ENCODE measurements around the gene CHSY3. TPM values are rescaled to one million over a fixed set of nuclear protein-coding genes. Genes with fewer than 3 reads are reported as not detected.

The CHSY3 gene
- total and polyA plus RNA-seq, 2 experiments from 2014 or later, result 1.8 to 6.7 TPM

- no peak for DNase-seq (ENCODE audit: low read depth in 1 of 2, low spot score in 1 of 2)
- Histone ChIP-seq H3K27me3 (no peaks in the 10 kb centered on the region), H3K27ac (no peak overlapping the region), H3K4me3 (no peak overlapping the region), H3K9me3 (ENCODE audit: low read depth) (no peaks in the 10 kb centered on the region), H3K36me3 (no peaks in the 10 kb centered on the region), H3K4me1 (ENCODE audit: low read depth) (peaks cover 21% of the 10 kb centered on the region)
- TF ChIP-seq, protein P1, sequence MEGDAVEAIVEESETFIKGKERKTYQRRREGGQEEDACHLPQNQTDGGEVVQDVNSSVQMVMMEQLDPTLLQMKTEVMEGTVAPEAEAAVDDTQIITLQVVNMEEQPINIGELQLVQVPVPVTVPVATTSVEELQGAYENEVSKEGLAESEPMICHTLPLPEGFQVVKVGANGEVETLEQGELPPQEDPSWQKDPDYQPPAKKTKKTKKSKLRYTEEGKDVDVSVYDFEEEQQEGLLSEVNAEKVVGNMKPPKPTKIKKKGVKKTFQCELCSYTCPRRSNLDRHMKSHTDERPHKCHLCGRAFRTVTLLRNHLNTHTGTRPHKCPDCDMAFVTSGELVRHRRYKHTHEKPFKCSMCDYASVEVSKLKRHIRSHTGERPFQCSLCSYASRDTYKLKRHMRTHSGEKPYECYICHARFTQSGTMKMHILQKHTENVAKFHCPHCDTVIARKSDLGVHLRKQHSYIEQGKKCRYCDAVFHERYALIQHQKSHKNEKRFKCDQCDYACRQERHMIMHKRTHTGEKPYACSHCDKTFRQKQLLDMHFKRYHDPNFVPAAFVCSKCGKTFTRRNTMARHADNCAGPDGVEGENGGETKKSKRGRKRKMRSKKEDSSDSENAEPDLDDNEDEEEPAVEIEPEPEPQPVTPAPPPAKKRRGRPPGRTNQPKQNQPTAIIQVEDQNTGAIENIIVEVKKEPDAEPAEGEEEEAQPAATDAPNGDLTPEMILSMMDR (IDR thresholded peaks at IDR 0.05; ENCODE audit: low read depth, low read length), result no peak
Measured at GRCh38 chr5:129977810-129978209, 73.5 kb downstream of the CHSY3 start.

DNA sequence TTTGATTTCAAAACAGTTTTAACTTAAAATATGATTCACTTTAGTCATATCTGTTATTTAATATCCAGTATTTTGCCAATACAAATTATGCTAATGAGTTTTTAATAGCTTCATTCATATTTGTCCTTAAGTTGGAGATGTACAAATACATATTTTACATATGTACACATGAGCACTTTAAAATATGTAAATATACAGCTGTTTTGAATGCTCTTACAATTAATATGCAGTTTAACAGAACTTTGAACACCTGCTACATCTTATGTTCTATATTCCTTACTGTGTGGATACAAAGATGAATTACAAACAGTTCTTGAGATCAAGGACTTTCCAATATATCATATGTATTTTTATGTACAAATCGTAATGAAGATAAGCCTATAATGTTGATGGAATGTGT is 74.0 kb downstream of the CHSY3 start:
- H3K4me3 ChIP-seq, result no peak overlapping the region
- TF ChIP-seq, protein P1 (IDR thresholded peaks at IDR 0.05; ENCODE audit: low read depth, low read length), result no peak
- H3K27ac ChIP-seq, result no peak overlapping the region
- no peaks in the 10 kb centered on the region for H3K9me3 ChIP-seq (ENCODE audit: low read depth)
- H3K36me3 ChIP-seq, result no peaks in the 10 kb centered on the region
- H3K4me1 ChIP-seq (ENCODE audit: low read depth), result peaks cover 17% of the 10 kb centered on the region
- DNase-seq (ENCODE audit: low read depth in 1 of 2, low spot score in 1 of 2), result no peak
- H3K27me3 ChIP-seq, result no peaks in the 10 kb centered on the region

- Histone ChIP-seq H3K27me3 (no peaks in the 10 kb centered on the region), H3K27ac (no peak overlapping the region), H3K4me3 (no peak overlapping the region), H3K36me3 (no peaks in the 10 kb centered on the region), H3K9me3 (ENCODE audit: low read depth) (no peaks in the 10 kb centered on the region), H3K4me1 (ENCODE audit: low read depth) (no peaks in the 10 kb centered on the region)
- TF ChIP-seq, protein P1 (IDR thresholded peaks at IDR 0.05; ENCODE audit: low read depth, low read length), result no peak
- DNase-seq (ENCODE audit: low read depth in 1 of 2, low spot score in 1 of 2), result no peak
Measured at GRCh38 chr5:129988453-129988852, 84.2 kb downstream of the CHSY3 start.

DNA sequence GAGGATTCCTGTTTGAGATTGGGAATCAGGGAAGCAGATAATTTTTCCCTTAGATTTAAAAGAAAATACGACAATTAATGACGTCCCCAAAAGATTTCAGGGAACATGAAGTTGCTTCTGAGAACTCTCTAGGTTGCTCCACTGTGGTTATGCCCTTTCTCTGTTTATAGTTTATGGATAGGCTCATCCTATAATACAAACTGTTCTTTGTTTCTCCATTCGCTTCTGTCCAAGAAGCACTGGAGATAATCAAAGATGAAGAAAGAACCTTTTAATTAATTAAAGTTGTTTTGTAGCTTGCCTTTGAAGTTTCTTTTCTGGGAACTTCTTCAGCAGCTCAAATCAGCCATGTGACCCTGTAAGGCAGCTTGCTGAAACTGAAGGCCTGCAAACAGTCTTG is 87.5 kb downstream of the CHSY3 start:
- Histone ChIP-seq H3K4me1 (ENCODE audit: low read depth) (no peaks in the 10 kb centered on the region), H3K36me3 (no peaks in the 10 kb centered on the region), H3K27ac (no peak overlapping the region), H3K4me3 (no peak overlapping the region), H3K27me3 (no peaks in the 10 kb centered on the region), H3K9me3 (ENCODE audit: low read depth) (no peaks in the 10 kb centered on the region)
- no peak for DNase-seq (ENCODE audit: low read depth in 1 of 2, low spot score in 1 of 2)
- TF ChIP-seq, protein P1 (IDR thresholded peaks at IDR 0.05; ENCODE audit: low read depth, low read length), result no peak

DNA sequence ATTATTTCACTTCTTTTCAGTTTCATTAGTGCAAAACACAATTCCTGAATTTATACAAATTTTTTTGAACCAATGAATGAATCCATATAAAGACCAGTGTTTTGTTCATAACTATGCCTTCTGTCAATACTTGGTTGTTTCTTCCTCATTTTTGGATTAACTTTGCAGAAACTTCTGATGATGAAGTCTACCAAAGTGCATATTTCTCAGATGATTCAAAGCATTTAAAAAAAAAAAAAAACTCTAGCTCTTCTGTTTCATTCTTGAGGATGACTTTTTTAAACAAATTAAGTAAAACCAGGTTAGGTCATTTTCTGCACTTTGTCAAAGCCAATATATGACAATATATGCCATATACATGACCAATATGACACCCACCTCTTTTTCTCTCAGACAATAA is 92.6 kb downstream of the CHSY3 start:
- no peak overlapping the region for H3K27ac ChIP-seq
- no peaks in the 10 kb centered on the region for H3K4me1 ChIP-seq (ENCODE audit: low read depth)
- no peaks in the 10 kb centered on the region for H3K27me3 ChIP-seq
- TF ChIP-seq, protein P1 (IDR thresholded peaks at IDR 0.05; ENCODE audit: low read depth, low read length), result no peak
- peak in 1 of 2 donors; percentile 19 for DNase-seq (ENCODE audit: low read depth in 1 of 2, low spot score in 1 of 2)
- H3K9me3 ChIP-seq (ENCODE audit: low read depth), result no peaks in the 10 kb centered on the region
- H3K36me3 ChIP-seq, result no peaks in the 10 kb centered on the region
- no peak overlapping the region for H3K4me3 ChIP-seq

DNA sequence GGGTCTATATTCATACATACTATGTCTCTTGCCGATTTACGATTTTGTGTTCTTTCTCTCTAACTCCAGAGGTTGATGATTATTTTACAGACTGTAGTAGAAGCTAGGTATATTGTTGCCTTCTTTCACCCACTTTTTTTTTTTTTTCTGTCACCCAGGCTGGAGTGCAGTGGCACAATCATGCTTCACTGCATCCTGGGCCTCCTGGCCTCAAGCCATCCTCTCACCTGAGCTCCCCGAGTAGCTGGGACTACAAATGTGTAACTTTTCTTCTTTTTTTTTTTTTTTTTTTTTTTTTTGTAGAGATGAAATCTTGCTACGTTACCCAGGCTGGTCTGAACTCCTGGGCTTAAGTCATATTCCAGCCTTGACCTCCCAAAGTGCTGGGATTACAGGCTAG is 96.2 kb downstream of the CHSY3 start:
- H3K36me3 ChIP-seq, result no peaks in the 10 kb centered on the region
- no peaks in the 10 kb centered on the region for H3K4me1 ChIP-seq (ENCODE audit: low read depth)
- no peak overlapping the region for H3K27ac ChIP-seq
- DNase-seq (ENCODE audit: low read depth in 1 of 2, low spot score in 1 of 2), result no peak
- TF ChIP-seq, protein P1 (IDR thresholded peaks at IDR 0.05; ENCODE audit: low read depth, low read length), result no peak
- no peaks in the 10 kb centered on the region for H3K27me3 ChIP-seq
- H3K4me3 ChIP-seq, result no peak overlapping the region
- H3K9me3 ChIP-seq (ENCODE audit: low read depth), result no peaks in the 10 kb centered on the region
